GM23338 (cell line): ENCODE measurements around the gene WNT8A. TPM values are rescaled to one million over a fixed set of nuclear protein-coding genes. Genes with fewer than 3 reads are reported as not detected.

Experiments used
- EZH2phosphoT487 ChIP-seq: fragments of 200-600 bp; sonication (generic); IDR thresholded peaks from one replicate; pipeline ENCODE4 v1.8.1; 2018; ENCODE audit warnings: antibody characterized with exemption; ENCODE audit not compliant: unreplicated experiment
- POLR2AphosphoS5 ChIP-seq: IDR thresholded peaks from 2 replicates; pipeline ENCODE4 v1.6.1; 2016; ENCODE audit warnings: antibody characterized with exemption, low read depth
- STAT1 ChIP-seq: IDR thresholded peaks from one replicate; pipeline ENCODE4 v1.6.1; 2016; ENCODE audit warnings: antibody characterized with exemption; ENCODE audit not compliant: unreplicated experiment
- ZNF114 ChIP-seq: fragments of 250-450 bp; sonication (Bioruptor Pico); IDR thresholded peaks from 2 replicates; pipeline ENCODE4 v1.5.0; 2020; ENCODE audit warnings: mild to moderate bottlenecking, moderate library complexity
- polyA plus RNA-seq: library from polyadenylated mRNA; unstranded; fragments of >200 nt; fragmentation: Nextera tagmentation; extraction: Ambion mirVana; gene quantifications from 2 replicates; pipeline ENCODE4 v1.2.1, GENCODE V29; 2016
- total RNA-seq: library from RNA; depleted of rRNA; stranded (reverse); fragments of >200 nt; shearing (Covaris generic); gene quantifications from 2 replicates; pipeline ENCODE4 v1.2.3, GENCODE V29; 2014
- TF ChIP-seq, protein P1 (sequence below): fragments of 250-450 bp; sonication (Bioruptor Pico); IDR thresholded peaks from 2 replicates; pipeline ENCODE4 v1.5.0; 2020; ENCODE audit warnings: mild to moderate bottlenecking, moderate library complexity
- TF ChIP-seq, protein P2 (sequence below), 2 experiments: fragments of 200-600 bp in 1 of 2; sonication (generic) in 1 of 2; conservative IDR thresholded peaks; 2 replicates each; pipeline versions ENCODE4 v1.5.1 to v1.6.1; 2016 to 2017; ENCODE audit warnings: antibody characterized with exemption in 2 of 2, low read depth in 2 of 2, mild to moderate bottlenecking in 2 of 2, moderate library complexity in 1 of 2

WNT8A gene
- total and polyA plus RNA-seq, 2 experiments from 2014 or later: not detected

DNA sequence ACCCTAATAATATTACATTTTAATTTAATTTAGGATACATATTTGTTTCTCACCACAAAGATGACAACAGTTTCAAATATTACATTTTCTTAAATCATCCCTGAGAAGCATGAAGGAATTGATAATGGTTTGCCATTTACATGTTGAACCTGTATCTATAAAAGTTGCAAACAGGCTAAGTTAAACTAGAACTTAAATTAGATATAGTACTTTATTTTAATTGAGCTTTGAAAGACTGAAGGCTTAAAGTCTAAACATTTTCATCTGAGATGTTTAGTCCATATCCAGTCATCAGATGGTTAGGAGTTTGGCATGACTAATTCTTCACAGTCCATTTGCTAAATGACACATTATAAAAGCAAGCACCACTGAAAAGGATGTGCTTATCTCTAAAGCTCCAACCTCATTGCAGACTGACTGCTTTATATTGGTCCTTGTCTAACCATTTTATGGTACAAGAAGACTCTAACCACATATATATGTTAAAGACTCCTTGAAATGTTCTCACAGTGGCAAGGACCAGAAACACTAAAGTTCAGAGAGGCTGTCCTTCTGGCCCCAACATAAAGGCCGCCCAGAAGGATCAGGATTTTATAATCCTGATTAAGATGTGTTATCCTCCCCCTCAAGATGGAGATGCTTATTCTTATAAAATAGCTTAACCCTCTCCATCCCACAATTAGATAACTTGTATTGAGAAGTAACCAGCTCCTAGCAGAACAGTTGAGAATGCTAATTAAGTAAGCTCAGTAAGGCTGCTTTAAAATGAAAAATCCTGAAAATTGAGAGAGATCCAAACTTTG lies 25.8 kb downstream of the WNT8A start (continued):
- TF ChIP-seq, protein P1, sequence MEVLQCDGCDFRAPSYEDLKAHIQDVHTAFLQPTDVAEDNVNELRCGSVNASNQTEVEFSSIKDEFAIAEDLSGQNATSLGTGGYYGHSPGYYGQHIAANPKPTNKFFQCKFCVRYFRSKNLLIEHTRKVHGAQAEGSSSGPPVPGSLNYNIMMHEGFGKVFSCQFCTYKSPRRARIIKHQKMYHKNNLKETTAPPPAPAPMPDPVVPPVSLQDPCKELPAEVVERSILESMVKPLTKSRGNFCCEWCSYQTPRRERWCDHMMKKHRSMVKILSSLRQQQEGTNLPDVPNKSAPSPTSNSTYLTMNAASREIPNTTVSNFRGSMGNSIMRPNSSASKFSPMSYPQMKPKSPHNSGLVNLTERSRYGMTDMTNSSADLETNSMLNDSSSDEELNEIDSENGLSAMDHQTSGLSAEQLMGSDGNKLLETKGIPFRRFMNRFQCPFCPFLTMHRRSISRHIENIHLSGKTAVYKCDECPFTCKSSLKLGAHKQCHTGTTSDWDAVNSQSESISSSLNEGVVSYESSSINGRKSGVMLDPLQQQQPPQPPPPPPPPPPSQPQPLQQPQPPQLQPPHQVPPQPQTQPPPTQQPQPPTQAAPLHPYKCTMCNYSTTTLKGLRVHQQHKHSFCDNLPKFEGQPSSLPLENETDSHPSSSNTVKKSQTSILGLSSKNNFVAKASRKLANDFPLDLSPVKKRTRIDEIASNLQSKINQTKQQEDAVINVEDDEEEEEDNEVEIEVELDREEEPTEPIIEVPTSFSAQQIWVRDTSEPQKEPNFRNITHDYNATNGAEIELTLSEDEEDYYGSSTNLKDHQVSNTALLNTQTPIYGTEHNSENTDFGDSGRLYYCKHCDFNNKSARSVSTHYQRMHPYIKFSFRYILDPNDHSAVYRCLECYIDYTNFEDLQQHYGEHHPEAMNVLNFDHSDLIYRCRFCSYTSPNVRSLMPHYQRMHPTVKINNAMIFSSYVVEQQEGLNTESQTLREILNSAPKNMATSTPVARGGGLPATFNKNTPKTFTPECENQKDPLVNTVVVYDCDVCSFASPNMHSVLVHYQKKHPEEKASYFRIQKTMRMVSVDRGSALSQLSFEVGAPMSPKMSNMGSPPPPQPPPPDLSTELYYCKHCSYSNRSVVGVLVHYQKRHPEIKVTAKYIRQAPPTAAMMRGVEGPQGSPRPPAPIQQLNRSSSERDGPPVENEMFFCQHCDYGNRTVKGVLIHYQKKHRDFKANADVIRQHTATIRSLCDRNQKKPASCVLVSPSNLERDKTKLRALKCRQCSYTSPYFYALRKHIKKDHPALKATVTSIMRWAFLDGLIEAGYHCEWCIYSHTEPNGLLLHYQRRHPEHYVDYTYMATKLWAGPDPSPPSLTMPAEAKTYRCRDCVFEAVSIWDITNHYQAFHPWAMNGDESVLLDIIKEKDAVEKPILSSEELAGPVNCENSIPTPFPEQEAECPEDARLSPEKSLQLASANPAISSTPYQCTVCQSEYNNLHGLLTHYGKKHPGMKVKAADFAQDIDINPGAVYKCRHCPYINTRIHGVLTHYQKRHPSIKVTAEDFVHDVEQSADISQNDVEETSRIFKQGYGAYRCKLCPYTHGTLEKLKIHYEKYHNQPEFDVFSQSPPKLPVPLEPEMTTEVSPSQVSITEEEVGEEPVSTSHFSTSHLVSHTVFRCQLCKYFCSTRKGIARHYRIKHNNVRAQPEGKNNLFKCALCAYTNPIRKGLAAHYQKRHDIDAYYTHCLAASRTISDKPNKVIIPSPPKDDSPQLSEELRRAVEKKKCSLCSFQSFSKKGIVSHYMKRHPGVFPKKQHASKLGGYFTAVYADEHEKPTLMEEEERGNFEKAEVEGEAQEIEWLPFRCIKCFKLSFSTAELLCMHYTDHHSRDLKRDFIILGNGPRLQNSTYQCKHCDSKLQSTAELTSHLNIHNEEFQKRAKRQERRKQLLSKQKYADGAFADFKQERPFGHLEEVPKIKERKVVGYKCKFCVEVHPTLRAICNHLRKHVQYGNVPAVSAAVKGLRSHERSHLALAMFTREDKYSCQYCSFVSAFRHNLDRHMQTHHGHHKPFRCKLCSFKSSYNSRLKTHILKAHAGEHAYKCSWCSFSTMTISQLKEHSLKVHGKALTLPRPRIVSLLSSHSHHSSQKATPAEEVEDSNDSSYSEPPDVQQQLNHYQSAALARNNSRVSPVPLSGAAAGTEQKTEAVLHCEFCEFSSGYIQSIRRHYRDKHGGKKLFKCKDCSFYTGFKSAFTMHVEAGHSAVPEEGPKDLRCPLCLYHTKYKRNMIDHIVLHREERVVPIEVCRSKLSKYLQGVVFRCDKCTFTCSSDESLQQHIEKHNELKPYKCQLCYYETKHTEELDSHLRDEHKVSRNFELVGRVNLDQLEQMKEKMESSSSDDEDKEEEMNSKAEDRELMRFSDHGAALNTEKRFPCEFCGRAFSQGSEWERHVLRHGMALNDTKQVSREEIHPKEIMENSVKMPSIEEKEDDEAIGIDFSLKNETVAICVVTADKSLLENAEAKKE (CRISPR knock-in tag): no peak
- TF ChIP-seq, protein P2, sequence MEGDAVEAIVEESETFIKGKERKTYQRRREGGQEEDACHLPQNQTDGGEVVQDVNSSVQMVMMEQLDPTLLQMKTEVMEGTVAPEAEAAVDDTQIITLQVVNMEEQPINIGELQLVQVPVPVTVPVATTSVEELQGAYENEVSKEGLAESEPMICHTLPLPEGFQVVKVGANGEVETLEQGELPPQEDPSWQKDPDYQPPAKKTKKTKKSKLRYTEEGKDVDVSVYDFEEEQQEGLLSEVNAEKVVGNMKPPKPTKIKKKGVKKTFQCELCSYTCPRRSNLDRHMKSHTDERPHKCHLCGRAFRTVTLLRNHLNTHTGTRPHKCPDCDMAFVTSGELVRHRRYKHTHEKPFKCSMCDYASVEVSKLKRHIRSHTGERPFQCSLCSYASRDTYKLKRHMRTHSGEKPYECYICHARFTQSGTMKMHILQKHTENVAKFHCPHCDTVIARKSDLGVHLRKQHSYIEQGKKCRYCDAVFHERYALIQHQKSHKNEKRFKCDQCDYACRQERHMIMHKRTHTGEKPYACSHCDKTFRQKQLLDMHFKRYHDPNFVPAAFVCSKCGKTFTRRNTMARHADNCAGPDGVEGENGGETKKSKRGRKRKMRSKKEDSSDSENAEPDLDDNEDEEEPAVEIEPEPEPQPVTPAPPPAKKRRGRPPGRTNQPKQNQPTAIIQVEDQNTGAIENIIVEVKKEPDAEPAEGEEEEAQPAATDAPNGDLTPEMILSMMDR (conservative IDR thresholded peaks at IDR 0.05; ENCODE audit: low read depth in 2 of 2): no peak
- TF ChIP-seq EZH2phosphoT487 (no peak), STAT1 (no peak), POLR2AphosphoS5 (no peak), ZNF114 (CRISPR knock-in tag) (no peak)
